Measurements from ENCODE around the gene TRABD.

- TF ChIP-seq CTCF (IDR thresholded peaks at IDR 0.05): no peak
- no peak for TF ChIP-seq SIN3A (IDR thresholded peaks at IDR 0.05; ENCODE audit: borderline replicate concordance, insufficient read depth, low read depth, low read length)
- TF ChIP-seq REST (IDR thresholded peaks at IDR 0.05; ENCODE audit: insufficient read depth in 1 of 2, low read depth in 2 of 2, low read length in 1 of 2): no peak
These were observed 62.0 kb downstream of the TRABD start for GRCh38 chr22:50247748-50248147.
